Measurements from ENCODE around the gene SACS.

SACS gene

GRCh38 chr13:23456437-23457210 is 23.1 kb upstream of the SACS start:
- TF ChIP-seq, protein P1, sequence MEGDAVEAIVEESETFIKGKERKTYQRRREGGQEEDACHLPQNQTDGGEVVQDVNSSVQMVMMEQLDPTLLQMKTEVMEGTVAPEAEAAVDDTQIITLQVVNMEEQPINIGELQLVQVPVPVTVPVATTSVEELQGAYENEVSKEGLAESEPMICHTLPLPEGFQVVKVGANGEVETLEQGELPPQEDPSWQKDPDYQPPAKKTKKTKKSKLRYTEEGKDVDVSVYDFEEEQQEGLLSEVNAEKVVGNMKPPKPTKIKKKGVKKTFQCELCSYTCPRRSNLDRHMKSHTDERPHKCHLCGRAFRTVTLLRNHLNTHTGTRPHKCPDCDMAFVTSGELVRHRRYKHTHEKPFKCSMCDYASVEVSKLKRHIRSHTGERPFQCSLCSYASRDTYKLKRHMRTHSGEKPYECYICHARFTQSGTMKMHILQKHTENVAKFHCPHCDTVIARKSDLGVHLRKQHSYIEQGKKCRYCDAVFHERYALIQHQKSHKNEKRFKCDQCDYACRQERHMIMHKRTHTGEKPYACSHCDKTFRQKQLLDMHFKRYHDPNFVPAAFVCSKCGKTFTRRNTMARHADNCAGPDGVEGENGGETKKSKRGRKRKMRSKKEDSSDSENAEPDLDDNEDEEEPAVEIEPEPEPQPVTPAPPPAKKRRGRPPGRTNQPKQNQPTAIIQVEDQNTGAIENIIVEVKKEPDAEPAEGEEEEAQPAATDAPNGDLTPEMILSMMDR (IDR thresholded peaks at IDR 0.05; ENCODE audit: control insufficient read depth, extremely low read depth, insufficient read depth): no peak
- no peak for DNase-seq (ENCODE audit: low read depth)
- H3K4me3 ChIP-seq (ENCODE audit: low read depth, low read length): no peak overlapping the region

- peak; percentile 70 for DNase-seq (ENCODE audit: low read depth)
- TF ChIP-seq, protein P1 (IDR thresholded peaks at IDR 0.05; ENCODE audit: control insufficient read depth, extremely low read depth, insufficient read depth): peak; percentile 22; the same call in 1 of the 2 replicates
- no peak overlapping the region for H3K4me3 ChIP-seq (ENCODE audit: low read depth, low read length)
Measured at GRCh38 chr13:23455401-23456185, 22.1 kb upstream of the SACS start.

GRCh38 chr13:23453132-23453531 is 19.6 kb upstream of the SACS start:
- TF ChIP-seq, protein P1 (IDR thresholded peaks at IDR 0.05; ENCODE audit: control insufficient read depth, extremely low read depth, insufficient read depth): no peak
- no peak for DNase-seq (ENCODE audit: low read depth)
- no peak overlapping the region for H3K4me3 ChIP-seq (ENCODE audit: low read depth, low read length)

DNA sequence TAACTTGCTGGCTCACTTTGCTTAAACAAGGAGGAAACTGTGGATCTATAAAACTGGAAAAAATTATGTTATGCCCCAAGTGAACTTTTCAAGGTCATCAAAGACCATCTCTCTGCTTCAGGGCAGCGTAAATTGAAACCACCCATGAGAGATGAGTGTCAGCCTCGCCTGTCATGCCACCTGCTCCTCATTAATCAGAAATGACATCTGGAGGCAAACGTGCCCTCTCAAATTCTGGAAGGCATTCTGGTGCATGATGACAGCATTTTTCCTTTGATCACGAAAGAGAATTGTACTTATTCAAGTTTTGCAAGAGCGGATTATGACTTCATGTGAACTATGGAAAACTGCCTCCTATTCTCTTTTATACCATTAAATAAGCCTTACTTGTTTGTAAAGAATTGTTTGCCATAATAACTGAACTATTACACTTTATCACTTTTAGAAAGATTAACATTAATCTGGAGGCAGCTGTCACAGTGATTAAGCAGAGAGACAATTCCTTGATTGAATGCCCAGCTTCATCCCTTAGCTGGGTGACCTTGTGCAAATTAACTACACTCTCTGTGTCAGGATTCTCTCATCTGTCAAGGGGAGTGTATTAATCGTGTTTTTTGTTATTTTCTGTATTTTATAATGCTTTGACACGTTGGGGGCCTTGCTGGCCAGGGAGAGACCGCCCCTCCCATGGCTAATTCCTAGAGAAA is 17.0 kb upstream of the SACS start:
- no peak for DNase-seq (ENCODE audit: low read depth)
- H3K4me3 ChIP-seq (ENCODE audit: low read depth, low read length): no peak overlapping the region
- TF ChIP-seq, protein P1 (IDR thresholded peaks at IDR 0.05; ENCODE audit: control insufficient read depth, extremely low read depth, insufficient read depth): no peak

- no peak overlapping the region for H3K4me3 ChIP-seq (ENCODE audit: low read depth, low read length)
- TF ChIP-seq, protein P1 (IDR thresholded peaks at IDR 0.05; ENCODE audit: control insufficient read depth, extremely low read depth, insufficient read depth): no peak
- DNase-seq (ENCODE audit: low read depth): no peak
Measured at GRCh38 chr13:23449398-23450162, 16.1 kb upstream of the SACS start.

DNA sequence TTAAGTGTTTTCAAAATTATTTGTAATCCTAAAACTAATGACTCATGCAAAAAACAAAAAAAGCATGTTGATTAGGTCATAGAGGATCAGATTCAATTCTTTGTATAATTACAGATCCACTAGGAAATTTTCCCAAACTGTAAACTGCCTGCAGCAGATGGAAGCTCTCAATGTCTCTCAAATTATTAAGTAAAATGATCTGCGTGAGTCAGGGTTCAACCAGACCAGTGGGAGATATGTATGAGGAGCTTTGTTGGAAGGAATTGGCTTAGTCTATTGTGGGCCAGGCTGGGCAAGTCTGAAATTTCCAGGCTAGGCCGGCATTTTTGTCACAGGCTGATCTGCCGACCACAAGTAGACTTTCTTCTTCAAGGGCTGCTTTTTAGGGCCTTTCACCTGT is 14.4 kb upstream of the SACS start:
- TF ChIP-seq, protein P1 (IDR thresholded peaks at IDR 0.05; ENCODE audit: control insufficient read depth, extremely low read depth, insufficient read depth): no peak
- DNase-seq (ENCODE audit: low read depth): no peak

More for the DNA sequence above, 14.4 kb upstream of the SACS start:
- H3K4me3 ChIP-seq (ENCODE audit: low read depth, low read length): no peak overlapping the region

Data from LNCaP clone FGC (cell line).